Caco-2 (cell line): ENCODE results near the gene C6orf62. TPM values are rescaled to one million over a fixed set of nuclear protein-coding genes. Genes with fewer than 3 reads are reported as not detected.

ENCODE experiments used
- BruUV-seq: library from RNA; stranded (reverse); fragments of 400-500 nt; replicated peaks from 2 replicates; lab custom pipeline; 2021; lab: Mats Ljungman, UMichigan
- CTCF ChIA-PET: fragments of 300-600 bp; sonication (Branson Sonifier 250); formaldehyde crosslinking; loops from one replicate; lab custom pipeline; 2022; ENCODE audit warnings: antibody characterized with exemption; lab: Charles Lee
- POLR2A ChIA-PET: fragments of 300-600 bp; sonication (Branson Sonifier 250); formaldehyde crosslinking; loops from one replicate; lab custom pipeline; 2022; ENCODE audit warnings: antibody characterized with exemption; lab: Charles Lee
- DNase-seq, 2 experiments: peaks; one replicate each; pipeline versions ENCODE4 v3.0.0 to v3.0.0-alpha.2; 2020 to 2022
- H3K27me3 ChIP-seq: replicated peaks from 2 replicates; pipeline ENCODE4 v1.6.0; 2011; ENCODE audit warnings: low read length; ENCODE audit not compliant: control insufficient read depth, insufficient read depth
- H3K36me3 ChIP-seq: 2 replicates; pipeline ENCODE4 v1.5.1; 2011; ENCODE audit warnings: low read length; ENCODE audit not compliant: control insufficient read depth, insufficient read depth
- H3K4me1 ChIP-seq: fragments of 250-450 bp; sonication (Bioruptor Pico); 2 replicates; pipeline ENCODE4 v1.5.1; 2020; ENCODE audit warnings: mild to moderate bottlenecking
- H3K4me3 ChIP-seq: 2 replicates; pipeline ENCODE4 v1.5.1; 2011; ENCODE audit warnings: low read depth, mild to moderate bottlenecking, control low read depth, low read length
- H3K9me3 ChIP-seq: fragments of 250-450 bp; sonication (Bioruptor Pico); 2 replicates; pipeline ENCODE4 v1.5.1; 2020; ENCODE audit warnings: mild to moderate bottlenecking, moderate library complexity
- H3K27ac Mint-ChIP-seq: one replicate; pipeline ENCODE4 v1.8.0; 2022; ENCODE audit warnings: mixed read lengths; ENCODE audit not compliant: unreplicated experiment
- H3K27me3 Mint-ChIP-seq: one replicate; pipeline ENCODE4 v1.8.0; 2022; ENCODE audit warnings: mixed read lengths; ENCODE audit not compliant: insufficient read depth, unreplicated experiment
- H3K36me3 Mint-ChIP-seq: one replicate; pipeline ENCODE4 v1.8.0; 2022; ENCODE audit warnings: mild to moderate bottlenecking, mixed read lengths; ENCODE audit not compliant: insufficient read depth, unreplicated experiment
- H3K4me1 Mint-ChIP-seq: one replicate; pipeline ENCODE4 v1.8.0; 2022; ENCODE audit warnings: low read depth, mixed read lengths; ENCODE audit not compliant: unreplicated experiment
- H3K4me3 Mint-ChIP-seq: one replicate; pipeline ENCODE4 v1.8.0; 2022; ENCODE audit warnings: mild to moderate bottlenecking, moderate library complexity, mixed read lengths; ENCODE audit not compliant: unreplicated experiment
- H3K9me3 Mint-ChIP-seq: one replicate; pipeline ENCODE4 v1.8.0; 2022; ENCODE audit warnings: mixed read lengths; ENCODE audit not compliant: unreplicated experiment
- CTCF ChIP-seq, 2 experiments: fragments of 200-600 bp in 1 of 2; IDR thresholded peaks; 1 replicate in 1 of 2; 2 replicates in 1 of 2; pipeline versions ENCODE4 v1.5.1 to v1.8.0; 2011 to 2022; ENCODE audit warnings: antibody characterized with exemption in 1 of 2, control low read depth in 1 of 2, inconsistent platforms in 1 of 2, low read depth in 1 of 2, low read length in 1 of 2, mild to moderate bottlenecking in 1 of 2, moderate library complexity in 1 of 2; ENCODE audit not compliant: insufficient read depth in 1 of 2, severe bottlenecking in 1 of 2, unreplicated experiment in 1 of 2
- intact Hi-C: fragments of 100-400 bp; cut with micrococcal nuclease; formaldehyde crosslinking; loops from one replicate; pipeline ENCODE4 v1.10.0; 2022; ENCODE audit not compliant: unreplicated experiment
- total RNA-seq: library from RNA; stranded (reverse); gene quantifications from 2 replicates; pipeline ENCODE4 v1.2.3, GENCODE V29; 2022

C6orf62 gene
- total RNA-seq, 1 experiment from 2014 or later, result 74.2 TPM

- H3K9me3 Mint-ChIP-seq, result no peaks in the 10 kb centered on the region
- H3K36me3 ChIP-seq, result peaks cover 3% of the 10 kb centered on the region
- H3K4me1 ChIP-seq, result peaks cover 5% of the 10 kb centered on the region; the same call in 1 of the 2 replicates
- H3K4me3 ChIP-seq, result no peak overlapping the region
- H3K27me3 Mint-ChIP-seq, result no peaks in the 10 kb centered on the region
- ChIA-PET CTCF (no interaction called here), POLR2A (no interaction called here)
- no TSS peak for BruUV-seq
- intact Hi-C loops, result no loop called here
- no peak overlapping the region for H3K27ac Mint-ChIP-seq
- TF ChIP-seq CTCF (IDR thresholded peaks at IDR 0.05; ENCODE audit: insufficient read depth in 1 of 2, low read depth in 1 of 2, low read length in 1 of 2, severe bottlenecking in 1 of 2, unreplicated experiment in 1 of 2), result no peak
- H3K36me3 Mint-ChIP-seq, result peaks cover 37% of the 10 kb centered on the region
- no peak for DNase-seq
- peaks cover 10% of the 10 kb centered on the region for H3K4me1 Mint-ChIP-seq
- no peak overlapping the region for H3K4me3 Mint-ChIP-seq
- H3K9me3 ChIP-seq, result no peaks in the 10 kb centered on the region
- no peaks in the 10 kb centered on the region for H3K27me3 ChIP-seq
Measured at GRCh38 chr6:24655215-24655614, 63.7 kb downstream of the C6orf62 start.

Other genes with a start within 250 kb of the C6orf62 start
- gene GPLD1, start 229.6 kb downstream of the C6orf62 start, total RNA-seq, result 9.0 and 10.1 TPM in 2 replicates
- 42.4 and 45.3 TPM in 2 replicates for gene ALDH5A1, start 224.2 kb downstream of the C6orf62 start, total RNA-seq
- 0.11 and 0.16 TPM in 2 replicates for gene KIAA0319, start 73.0 kb downstream of the C6orf62 start, total RNA-seq
- gene TDP2, start 52.3 kb downstream of the C6orf62 start, total RNA-seq, result 46.7 and 47.2 TPM in 2 replicates
- 55.6 and 63.1 TPM in 2 replicates for gene ACOT13, start 52.1 kb downstream of the C6orf62 start, total RNA-seq
- gene GMNN, start 55.8 kb upstream of the C6orf62 start, total RNA-seq, result 66.5 and 70.0 TPM in 2 replicates
- not detected in 2 replicates for gene ARMH2, start 79.8 kb upstream of the C6orf62 start, total RNA-seq
- 0.64 and 0.86 TPM in 2 replicates for gene RIPOR2, start 216.8 kb upstream of the C6orf62 start, total RNA-seq